Measurements from ENCODE around the gene MARCHF3.
"Not testable (repeated sequence)": the region's sequence is repeated elsewhere in the genome, so short reads cannot be mapped to it uniquely, and the experiment has no call there.

MARCHF3 gene

DNA sequence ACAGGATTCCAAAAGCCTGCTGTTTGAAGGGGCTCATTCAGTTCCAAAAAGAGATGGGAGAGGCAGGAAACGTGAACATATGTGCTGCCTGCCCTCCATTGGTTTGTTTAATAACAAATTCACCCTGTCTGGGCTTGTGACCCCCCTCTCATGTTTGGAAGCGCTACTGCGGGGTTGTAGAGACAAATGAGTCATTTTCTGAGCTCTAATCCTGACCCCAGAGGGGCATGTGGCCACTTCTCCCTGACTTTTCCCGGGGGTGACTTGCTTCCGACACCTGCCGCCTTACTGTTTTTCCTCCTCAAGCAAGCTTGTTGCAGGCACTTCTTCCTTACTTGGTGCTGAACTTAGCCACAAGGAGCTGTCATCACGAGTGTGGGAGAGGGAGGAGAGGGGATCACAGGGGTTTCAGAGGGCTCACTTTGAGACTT, 177.5 kb downstream of the MARCHF3 start:
- no peak for TF ChIP-seq ZNF274 (IDR thresholded peaks at IDR 0.05; ENCODE audit: low read depth, low read length)

DNA sequence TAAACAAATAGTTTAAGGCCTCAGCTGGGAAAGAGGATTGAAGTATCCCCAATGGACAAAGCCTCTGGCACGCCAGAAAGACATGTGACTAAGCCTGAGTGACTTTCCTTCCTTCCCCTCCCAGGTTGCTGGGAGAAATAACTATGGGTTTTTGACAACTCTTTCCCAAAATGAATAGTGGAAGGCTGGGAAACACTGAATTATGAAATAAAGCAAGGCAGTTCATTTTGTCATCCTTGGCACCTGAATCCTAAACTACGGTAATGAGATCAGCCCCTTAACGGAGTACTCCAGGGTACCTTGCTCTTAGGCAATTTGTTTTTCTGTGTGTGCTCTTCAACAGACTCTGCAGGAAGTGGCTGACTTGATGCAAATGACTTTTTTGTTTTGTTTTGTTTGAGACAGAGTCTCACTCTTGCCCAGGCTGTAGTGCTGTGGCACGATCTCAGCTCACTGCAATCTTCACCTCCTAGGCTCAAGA, 178.2 kb downstream of the MARCHF3 start:
- no peak for TF ChIP-seq ZNF274 (IDR thresholded peaks at IDR 0.05; ENCODE audit: low read depth, low read length)
- no peak overlapping the region for H3K4me3 ChIP-seq (ENCODE audit: low read length)

More for the DNA sequence above, 177.5 kb downstream of the MARCHF3 start:
- H3K4me3 ChIP-seq (ENCODE audit: low read length), result no peak overlapping the region

DNA sequence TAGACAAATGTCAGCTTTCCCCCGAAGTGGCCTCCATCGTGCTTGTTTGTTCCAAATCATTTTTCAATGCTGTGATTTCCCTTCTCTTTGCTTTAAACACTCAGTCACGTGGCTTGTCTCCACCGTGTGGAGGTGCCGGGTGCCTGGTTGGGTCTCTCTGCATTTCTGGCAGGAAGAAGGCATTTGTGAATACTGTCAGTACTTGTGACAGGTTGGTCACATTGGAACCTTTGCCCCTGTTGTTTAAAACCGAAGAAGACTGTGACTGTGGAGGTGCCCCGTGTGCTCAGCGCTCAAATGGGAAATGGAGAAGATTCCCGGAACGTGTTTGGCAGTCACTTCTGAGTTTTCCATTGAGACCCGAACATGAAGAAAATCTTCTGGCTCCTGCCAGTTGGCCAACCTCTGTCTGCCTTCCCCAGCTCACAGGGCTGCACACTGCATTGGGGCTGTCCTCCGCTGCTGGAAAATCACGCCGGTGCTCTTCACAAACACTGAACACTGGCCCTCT, 178.8 kb downstream of the MARCHF3 start:
- H3K4me3 ChIP-seq (ENCODE audit: low read length), result no peak overlapping the region
- TF ChIP-seq ZNF274 (IDR thresholded peaks at IDR 0.05; ENCODE audit: low read depth, low read length), result no peak

DNA sequence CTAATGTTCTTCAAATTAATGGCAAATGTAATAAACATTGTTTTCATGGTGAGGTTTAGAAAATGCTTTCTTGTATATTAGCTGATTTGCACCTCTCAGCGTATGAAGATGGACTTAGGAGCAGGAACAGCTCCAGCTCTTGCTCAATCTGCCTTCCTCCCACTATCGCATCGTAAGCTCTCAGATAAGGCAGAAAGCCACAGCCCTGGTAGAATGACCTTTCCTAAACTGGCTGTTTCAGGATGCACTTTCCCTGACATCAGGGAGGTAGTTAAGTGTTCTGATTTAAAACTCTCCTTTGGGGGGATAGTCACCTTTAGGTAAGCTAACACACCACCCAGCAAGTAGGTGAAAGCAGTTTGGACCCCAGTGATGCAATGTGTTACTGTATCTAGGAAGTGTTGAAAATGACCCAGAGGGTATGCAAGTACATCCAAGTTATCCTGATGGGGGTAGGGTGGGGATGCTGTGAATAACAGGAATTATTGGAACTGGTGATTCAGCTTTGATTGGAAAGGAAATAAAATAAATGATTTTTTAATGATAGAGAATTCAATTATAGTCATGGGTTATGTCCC, 181.2 kb downstream of the MARCHF3 start:
- no peak for TF ChIP-seq ZNF274 (IDR thresholded peaks at IDR 0.05; ENCODE audit: low read depth, low read length)
- no peak overlapping the region for H3K4me3 ChIP-seq (ENCODE audit: low read length)

DNA sequence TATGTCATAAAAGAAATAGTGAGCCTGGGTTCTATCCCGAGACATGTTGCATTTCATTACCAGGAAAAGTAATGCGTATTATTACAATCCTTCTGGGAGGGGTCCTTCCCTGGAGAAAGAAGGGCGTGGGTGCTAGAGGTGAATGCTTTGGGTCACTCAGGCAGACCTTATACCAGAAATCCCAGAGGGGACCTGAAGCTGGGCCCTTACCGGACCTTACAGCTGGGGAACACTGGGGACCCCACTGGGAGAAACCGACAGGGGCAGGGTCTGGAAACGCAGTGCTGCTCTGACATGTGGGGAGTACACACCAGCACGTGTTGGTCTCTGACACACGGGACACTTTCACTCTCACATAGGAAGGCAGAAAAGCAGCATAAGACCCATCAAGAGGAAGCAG, 182.1 kb downstream of the MARCHF3 start:
- no peak for TF ChIP-seq ZNF274 (IDR thresholded peaks at IDR 0.05; ENCODE audit: low read depth, low read length)
- no peak overlapping the region for H3K4me3 ChIP-seq (ENCODE audit: low read length)

DNA sequence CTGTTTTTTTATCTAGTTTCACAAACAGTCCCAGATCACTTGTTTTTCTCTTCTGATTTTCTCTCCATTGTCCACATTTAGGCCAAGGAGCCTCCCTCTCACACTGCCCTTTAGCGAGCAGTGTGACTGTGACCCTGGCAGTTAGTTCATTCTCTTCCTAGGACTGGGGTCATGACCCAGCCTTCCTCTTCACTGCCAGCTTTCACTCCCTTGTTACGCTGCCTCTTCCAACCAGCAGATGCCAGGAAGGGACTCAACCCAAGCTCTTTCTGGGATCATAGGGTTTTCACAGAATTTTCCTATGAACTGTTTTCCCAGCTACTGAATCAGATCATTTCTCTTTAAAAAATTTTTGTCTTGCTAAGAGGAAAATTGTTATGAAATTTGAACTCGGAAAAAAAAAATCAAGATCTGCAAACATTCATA, 182.5 kb downstream of the MARCHF3 start:
- H3K4me3 ChIP-seq (ENCODE audit: low read length), result no peak overlapping the region
- TF ChIP-seq ZNF274 (IDR thresholded peaks at IDR 0.05; ENCODE audit: low read depth, low read length), result no peak

DNA sequence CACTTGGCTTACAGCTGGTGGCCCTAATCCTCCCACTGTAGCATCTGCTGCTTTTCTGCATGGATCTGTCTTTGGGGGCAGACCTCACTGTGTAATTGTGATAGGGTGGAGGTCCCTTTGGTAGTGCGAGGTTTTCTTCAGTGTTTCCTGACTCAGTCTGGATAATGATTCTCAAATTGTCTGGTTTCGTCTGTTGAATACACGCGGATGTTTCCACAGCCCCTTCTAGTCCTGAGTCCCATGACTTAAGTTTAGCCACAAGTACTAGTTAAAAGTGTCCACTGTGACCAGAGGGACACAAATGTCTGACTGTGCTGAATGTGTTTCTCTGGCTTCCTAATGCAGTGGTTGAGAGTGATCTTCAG, 182.9 kb downstream of the MARCHF3 start:
- no peak for TF ChIP-seq ZNF274 (IDR thresholded peaks at IDR 0.05; ENCODE audit: low read depth, low read length)

DNA sequence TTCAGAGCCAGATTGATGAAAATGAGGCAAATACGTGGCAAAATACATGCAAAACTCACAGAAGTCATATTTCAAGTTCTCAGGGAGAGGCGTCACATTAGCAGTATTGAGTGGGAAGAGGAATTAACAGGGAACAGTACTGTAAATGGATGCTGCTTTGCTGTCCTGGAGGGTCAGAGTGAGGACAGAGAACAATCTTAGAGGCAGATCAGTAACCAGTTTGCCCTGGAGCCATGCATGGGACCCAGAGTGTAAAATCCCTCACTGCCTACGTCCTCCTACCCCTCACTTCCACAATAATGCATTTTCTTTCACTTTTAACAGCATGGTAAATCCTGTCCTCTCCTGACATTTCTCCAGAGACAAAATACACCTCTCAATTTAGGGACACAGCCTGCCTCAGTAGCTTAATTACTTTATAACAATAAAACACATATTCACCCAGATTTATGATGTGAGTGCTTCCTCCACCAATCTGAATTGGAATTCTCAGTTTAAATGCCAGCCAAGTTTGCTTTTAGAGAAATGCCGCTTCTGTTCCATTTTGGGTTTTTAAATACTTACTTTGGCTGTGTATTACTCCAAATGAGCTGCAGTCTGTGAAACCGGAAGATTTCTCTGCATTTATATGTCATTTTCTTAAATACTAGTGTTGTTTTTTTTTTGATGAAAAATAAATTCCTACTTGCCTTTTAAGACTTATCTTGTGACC, 183.5 kb downstream of the MARCHF3 start:
- no peak overlapping the region for H3K4me3 ChIP-seq (ENCODE audit: low read length)
- TF ChIP-seq ZNF274 (IDR thresholded peaks at IDR 0.05; ENCODE audit: low read depth, low read length), result no peak

More for the DNA sequence above, 182.9 kb downstream of the MARCHF3 start:
- no peak overlapping the region for H3K4me3 ChIP-seq (ENCODE audit: low read length)

DNA sequence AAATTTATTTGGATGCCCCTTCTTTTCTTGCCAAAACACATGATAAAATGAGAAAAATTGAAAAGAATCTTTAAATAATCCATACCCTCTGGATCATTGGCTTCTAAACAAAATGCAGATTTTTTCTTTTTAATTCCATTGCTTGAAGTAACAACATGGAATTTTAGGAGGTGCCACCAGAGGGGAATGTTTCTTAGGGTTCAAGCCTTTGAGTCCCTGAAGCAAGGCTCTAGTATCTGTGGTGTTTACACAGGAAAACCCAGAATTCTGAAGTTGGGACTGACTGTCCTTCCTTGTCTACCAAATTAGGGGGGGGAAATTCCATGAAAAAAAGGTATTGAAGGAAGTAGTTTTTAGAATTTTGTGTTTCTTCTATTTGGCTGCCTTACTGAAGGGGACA, 184.0 kb downstream of the MARCHF3 start:
- no peak for TF ChIP-seq ZNF274 (IDR thresholded peaks at IDR 0.05; ENCODE audit: low read depth, low read length)
- no peak overlapping the region for H3K4me3 ChIP-seq (ENCODE audit: low read length)

DNA sequence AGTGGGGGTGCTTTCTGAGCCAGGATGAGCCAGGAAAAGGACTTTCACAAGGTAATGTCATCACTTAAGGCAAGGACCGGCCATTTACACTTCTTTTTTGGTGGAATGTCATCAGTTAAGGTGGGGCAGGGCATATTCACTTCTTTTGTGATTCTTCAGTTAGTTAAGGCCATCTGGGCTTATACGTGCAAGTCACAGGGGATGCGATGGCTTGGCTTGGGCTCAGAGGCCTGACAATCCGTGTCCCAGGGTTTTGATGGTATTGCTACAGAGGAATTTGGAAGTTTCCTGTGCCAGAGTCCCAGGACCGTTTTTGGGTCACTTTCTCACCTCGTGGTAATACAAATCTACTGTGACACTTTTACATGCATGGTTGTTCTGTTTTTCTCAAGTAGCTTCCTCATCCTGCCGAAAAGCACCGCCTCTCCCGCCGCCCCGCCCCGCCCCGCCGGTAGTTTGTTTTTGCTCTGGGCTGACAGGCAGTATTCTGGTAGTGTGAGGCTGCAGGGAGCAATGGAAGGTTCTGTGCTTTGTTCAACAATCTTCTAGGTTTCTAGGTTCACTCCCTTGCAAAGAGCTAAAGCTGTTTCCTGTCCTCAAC, 184.8 kb downstream of the MARCHF3 start:
- H3K4me3 ChIP-seq (ENCODE audit: low read length), result not testable (repeated sequence)

DNA sequence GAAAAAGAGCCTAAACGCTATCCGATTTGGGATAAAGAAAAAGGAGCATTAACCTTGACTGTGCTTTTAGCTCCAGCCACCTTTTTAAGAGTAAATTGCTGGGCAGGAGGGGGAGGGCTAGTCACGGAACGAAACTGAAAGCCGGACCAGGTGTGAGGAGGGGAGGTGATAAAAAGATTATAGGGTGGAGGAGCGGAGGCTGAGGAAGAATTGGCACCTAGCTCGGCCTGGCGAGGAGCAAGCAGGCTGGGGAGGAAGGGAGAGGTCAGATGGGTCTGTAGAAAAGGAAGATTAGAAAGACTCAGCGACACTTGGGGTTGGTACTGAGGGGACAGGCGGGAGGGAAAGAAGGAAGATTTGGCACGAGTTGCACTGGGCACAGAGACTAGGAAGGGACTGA, 187.0 kb downstream of the MARCHF3 start:
- not testable (repeated sequence) for H3K4me3 ChIP-seq (ENCODE audit: low read length)

DNA sequence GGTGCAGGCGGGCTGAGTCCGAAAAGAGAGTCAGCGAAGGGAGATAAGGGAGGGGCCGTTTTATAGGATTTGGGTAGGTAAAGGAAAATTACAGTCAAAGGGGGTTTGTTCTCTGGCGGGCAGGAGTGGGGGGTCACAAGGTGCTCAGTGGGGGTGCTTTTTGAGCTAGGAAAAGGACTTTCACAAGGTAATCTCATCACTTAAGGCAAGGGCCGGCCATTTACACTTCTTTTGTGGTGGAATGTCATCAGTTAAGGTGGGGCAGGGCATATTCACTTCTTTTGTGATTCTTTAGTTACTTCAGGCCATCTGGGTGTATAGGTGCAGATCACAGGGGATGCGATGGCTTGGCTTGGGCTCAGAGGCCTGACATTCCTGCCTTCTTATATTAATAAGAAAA, 191.0 kb downstream of the MARCHF3 start:
- H3K4me3 ChIP-seq (ENCODE audit: low read length), result not testable (repeated sequence)

DNA sequence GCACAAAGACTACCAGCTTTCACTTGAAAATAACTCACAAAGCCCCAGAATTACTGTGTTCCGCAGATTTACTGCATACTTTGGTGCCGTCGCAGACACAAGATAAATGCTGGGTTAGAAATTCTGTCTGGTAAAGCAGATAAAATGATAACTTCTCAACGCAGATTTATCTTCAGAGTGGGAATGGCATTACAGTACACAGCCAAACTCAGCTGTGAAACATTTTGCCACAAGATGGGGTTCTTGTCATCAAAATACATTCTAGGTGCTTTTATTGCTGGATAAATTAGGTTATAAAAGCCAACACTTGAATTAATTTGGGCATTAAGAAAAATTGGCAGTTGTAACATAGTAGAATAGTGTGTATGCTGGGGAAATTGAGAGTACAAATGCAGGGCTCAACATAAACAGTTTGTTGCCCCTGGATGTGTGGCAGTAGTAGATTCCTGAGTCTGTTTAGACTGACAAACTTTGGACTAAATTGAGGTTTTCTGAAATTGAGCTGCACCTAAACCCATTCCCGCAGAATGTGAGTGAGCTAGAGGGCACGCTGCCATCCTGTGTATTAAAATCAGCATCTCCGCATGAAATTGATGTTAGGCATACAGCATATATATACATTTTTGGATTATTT, 192.3 kb downstream of the MARCHF3 start:
- no peak overlapping the region for H3K4me3 ChIP-seq (ENCODE audit: low read length)
- TF ChIP-seq ZNF274 (IDR thresholded peaks at IDR 0.05; ENCODE audit: low read depth, low read length), result no peak

DNA sequence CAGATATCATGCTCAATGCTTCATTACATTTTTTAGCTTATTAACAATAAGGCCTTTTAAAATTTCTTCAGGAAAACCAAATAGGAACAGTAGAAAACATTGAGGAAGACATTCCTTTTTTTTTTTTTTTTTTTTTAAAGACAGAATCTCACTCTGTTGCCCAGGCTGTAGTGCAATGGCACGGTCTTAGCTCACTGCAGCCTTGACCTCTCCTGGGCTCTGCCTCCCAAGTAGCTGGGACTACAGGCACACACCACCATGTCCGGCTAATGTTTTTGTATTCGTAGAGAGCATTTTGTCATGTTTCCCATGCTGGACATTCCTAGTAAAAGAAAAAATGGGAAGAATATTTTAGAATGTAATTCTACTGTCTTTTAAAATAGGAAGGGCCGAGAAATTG, 193.1 kb downstream of the MARCHF3 start:
- no peak overlapping the region for H3K4me3 ChIP-seq (ENCODE audit: low read length)
- TF ChIP-seq ZNF274 (IDR thresholded peaks at IDR 0.05; ENCODE audit: low read depth, low read length), result no peak

DNA sequence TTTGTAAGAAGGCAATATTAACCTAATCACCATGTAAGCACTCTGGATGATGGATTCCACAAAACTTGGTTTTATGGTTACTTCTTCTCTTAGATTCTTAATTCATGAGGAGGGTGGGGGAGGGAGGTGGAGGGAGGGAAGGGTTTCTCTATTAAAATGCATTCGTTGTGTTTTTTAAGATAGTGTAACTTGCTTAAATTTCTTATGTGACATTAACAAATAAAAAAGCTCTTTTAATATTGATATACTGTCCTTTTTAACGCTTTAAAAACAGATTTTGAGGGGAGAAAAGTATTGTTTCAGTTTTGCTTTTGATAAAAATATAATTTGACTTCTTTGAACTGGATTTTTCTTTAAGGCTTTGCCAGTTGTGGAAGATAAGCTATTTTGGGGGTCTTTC, 193.6 kb downstream of the MARCHF3 start:
- TF ChIP-seq ZNF274 (IDR thresholded peaks at IDR 0.05; ENCODE audit: low read depth, low read length), result no peak

More for the DNA sequence above, 193.6 kb downstream of the MARCHF3 start:
- no peak overlapping the region for H3K4me3 ChIP-seq (ENCODE audit: low read length)
